Esophagus squamous epithelium (tissue), 5 donors: ENCODE data around the gene RHOA. TPM values are rescaled to one million over a fixed set of nuclear protein-coding genes. Genes with fewer than 3 reads are reported as not detected.
"Not testable (repeated sequence)": the region's sequence is repeated elsewhere in the genome, so short reads cannot be mapped to it uniquely, and the experiment has no call there.

ENCODE experiments used
- DNase-seq: peaks from one replicate; lab custom pipeline; 2025; lab: John Stamatoyannopoulos, UW
- H3K27ac ChIP-seq, 4 donors: fragments of 200-600 bp; sonication (generic); one replicate each; pipeline ENCODE4 v1.5.1; 2016 to 2019; ENCODE audit warnings: mild to moderate bottlenecking in 1 of 4
- H3K27me3 ChIP-seq, 4 donors: fragments of 200-600 bp; sonication (generic); 1 replicate in 3 of 4; 2 replicates in 1 of 4; pipeline versions ENCODE4 v1.5.1 to v1.6.0; 2017 to 2021; ENCODE audit warnings: antibody characterized with exemption in 1 of 4
- H3K36me3 ChIP-seq, 3 donors: fragments of 200-600 bp; sonication (generic); one replicate each; pipeline ENCODE4 v1.5.1; 2016 to 2019
- H3K4me1 ChIP-seq, 3 donors: fragments of 200-600 bp; sonication (generic); one replicate each; pipeline ENCODE4 v1.5.1; 2017 to 2019
- H3K4me3 ChIP-seq, 4 donors: fragments of 200-600 bp; sonication (generic); 1 replicate in 3 of 4; 2 replicates in 1 of 4; pipeline ENCODE4 v1.5.1; 2016 to 2019; ENCODE audit warnings: mild to moderate bottlenecking in 2 of 4, moderate library complexity in 1 of 4
- H3K9me3 ChIP-seq, 3 donors: fragments of 200-600 bp; sonication (generic); one replicate each; pipeline ENCODE4 v1.5.1; 2016 to 2019
- POLR2A ChIP-seq, 4 donors: fragments of 450-650 bp; IDR thresholded peaks; one replicate each; pipeline ENCODE4 v1.6.1; 2017; ENCODE audit warnings: antibody characterized with exemption in 4 of 4, mild to moderate bottlenecking in 4 of 4, moderate library complexity in 3 of 4
- WGBS, 2 donors: methylation state at CpG; one replicate each; pipeline ENCODE4 v1.1.5; 2018; 5-methylcytosine and 5-hydroxymethylcytosine counted together
- intact Hi-C: fragments of 100-400 bp; cut with DNase I; formaldehyde crosslinking; loops from one replicate; pipeline ENCODE4 v1.15.0; 2022
- total RNA-seq, 4 donors: library from RNA; depleted of rRNA; stranded (reverse); fragments of >200 nt; gene quantifications; one replicate each; pipeline ENCODE4 v1.1.0, GENCODE V29; 2016
- TF ChIP-seq, protein P1 (sequence below), 6 experiments: fragments of 450-650 bp in 4 of 6; fragments of 200-600 bp in 2 of 6; sonication (generic) in 2 of 6; IDR thresholded peaks; one replicate each; pipeline ENCODE4 v1.5.1; 2016 to 2019; ENCODE audit warnings: antibody characterized with exemption in 6 of 6, mild to moderate bottlenecking in 4 of 6, moderate library complexity in 4 of 6
- donor health status: DM: yes; HTN: yes; CAD: no.

Gene RHOA
- total RNA-seq, 4 donors from 2014 or later: 290 to 421 (median 345) TPM

DNA sequence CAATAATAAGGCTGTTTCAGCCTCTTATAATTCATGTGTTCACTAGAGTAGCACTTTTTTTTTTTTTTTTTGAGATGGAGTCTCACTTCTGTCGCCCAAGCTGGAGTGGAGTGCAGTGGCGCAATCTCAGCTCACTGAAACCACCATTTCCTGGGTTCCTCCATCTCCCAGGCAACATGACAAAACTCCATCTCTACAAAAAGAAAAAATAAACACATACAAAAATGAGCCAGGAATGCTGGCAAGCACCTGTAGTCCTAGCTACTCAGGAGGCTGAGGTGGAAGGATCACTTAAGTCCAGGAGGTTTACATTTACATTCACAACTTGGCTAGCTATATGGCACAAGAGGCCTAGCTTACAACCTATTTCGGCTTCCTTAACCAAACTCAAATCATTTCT is 78.7 kb downstream of the RHOA start:
- H3K4me3 ChIP-seq: no peak overlapping the region
- peaks cover 0 to 29% (median 7%) of the 10 kb centered on the region in 3 donors for H3K4me1 ChIP-seq
- intact Hi-C loops: loop anchor here (10.0 kb wide), 2 partner anchors 112 to 158 kb away; partner anchors contain the start of gene KLHDC8B
- H3K27me3 ChIP-seq: no peaks in the 10 kb centered on the region
- 80 to 84% methylated on average over 3 of the region's 3 CpGs for WGBS, 2 donors
- H3K9me3 ChIP-seq: no peaks in the 10 kb centered on the region
- TF ChIP-seq, protein P1, sequence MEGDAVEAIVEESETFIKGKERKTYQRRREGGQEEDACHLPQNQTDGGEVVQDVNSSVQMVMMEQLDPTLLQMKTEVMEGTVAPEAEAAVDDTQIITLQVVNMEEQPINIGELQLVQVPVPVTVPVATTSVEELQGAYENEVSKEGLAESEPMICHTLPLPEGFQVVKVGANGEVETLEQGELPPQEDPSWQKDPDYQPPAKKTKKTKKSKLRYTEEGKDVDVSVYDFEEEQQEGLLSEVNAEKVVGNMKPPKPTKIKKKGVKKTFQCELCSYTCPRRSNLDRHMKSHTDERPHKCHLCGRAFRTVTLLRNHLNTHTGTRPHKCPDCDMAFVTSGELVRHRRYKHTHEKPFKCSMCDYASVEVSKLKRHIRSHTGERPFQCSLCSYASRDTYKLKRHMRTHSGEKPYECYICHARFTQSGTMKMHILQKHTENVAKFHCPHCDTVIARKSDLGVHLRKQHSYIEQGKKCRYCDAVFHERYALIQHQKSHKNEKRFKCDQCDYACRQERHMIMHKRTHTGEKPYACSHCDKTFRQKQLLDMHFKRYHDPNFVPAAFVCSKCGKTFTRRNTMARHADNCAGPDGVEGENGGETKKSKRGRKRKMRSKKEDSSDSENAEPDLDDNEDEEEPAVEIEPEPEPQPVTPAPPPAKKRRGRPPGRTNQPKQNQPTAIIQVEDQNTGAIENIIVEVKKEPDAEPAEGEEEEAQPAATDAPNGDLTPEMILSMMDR (IDR thresholded peaks at IDR 0.05): no peak
- TF ChIP-seq POLR2A (IDR thresholded peaks at IDR 0.05): no peak
- peak overlapping the region in 1 of 4 donors; percentile 13 for H3K27ac ChIP-seq
- DNase-seq: no peak
- peaks cover 8 to 97% (median 35%) of the 10 kb centered on the region in 3 donors for H3K36me3 ChIP-seq

DNA sequence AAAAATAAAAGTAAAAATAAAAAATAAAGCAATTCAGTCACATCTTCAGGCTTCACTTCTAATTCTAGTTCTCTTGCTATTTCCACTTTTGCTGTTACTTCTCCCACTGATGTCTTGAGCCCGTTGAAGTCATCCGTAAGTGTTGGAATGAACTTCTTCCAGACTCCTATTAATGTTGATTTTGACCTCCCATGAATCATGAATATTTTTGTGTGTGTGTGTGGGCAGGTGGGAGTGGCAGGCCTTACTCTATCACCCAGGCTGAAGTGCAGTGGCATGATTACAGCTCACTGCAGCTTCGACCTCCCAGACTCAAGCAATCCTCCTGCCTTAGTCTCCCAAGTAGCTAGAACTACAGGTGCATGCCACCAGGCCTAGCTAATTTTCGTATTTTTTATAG is 82.6 kb downstream of the RHOA start:
- WGBS, 2 donors: 81 to 87% methylated on average over 4 of the region's 4 CpGs
- Histone ChIP-seq H3K4me1 (peaks cover 0 to 14% (median 6%) of the 10 kb centered on the region in 3 donors), H3K36me3 (peaks cover 33 to 100% (median 52%) of the 10 kb centered on the region in 3 donors), H3K4me3 (no peak overlapping the region), H3K27ac (no peak overlapping the region), H3K27me3 (no peaks in the 10 kb centered on the region), H3K9me3 (no peaks in the 10 kb centered on the region)
- no peak for TF ChIP-seq POLR2A (IDR thresholded peaks at IDR 0.05)
- TF ChIP-seq, protein P1 (IDR thresholded peaks at IDR 0.05): no peak
- intact Hi-C loops: no loop called here
- DNase-seq: no peak

DNA sequence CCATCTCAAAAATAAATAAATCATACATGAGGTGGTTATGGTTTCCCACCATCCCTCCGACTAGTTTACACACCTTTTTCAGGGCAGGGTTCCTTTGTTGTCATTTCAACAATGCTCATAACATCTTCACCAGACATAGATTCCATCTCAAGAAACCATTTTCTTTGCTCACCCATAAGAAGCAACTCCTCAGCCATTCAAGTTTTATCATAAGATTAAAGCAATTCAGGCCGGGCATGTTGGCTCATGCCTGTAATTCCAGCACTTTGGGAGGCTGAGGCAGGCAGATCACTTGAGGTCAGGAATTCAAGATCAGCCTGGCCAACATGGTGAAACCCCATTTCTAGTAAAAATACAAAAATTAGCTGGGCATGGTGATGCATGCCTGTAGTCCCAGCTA is 83.4 kb downstream of the RHOA start:
- WGBS, 2 donors: 50 to 90% methylated on average over 2 of the region's 2 CpGs
- peaks cover 35 to 100% (median 49%) of the 10 kb centered on the region in 3 donors for H3K36me3 ChIP-seq
- H3K27me3 ChIP-seq, H3K27ac ChIP-seq, intact Hi-C loops, H3K4me3 ChIP-seq, DNase-seq, H3K4me1 ChIP-seq, H3K9me3 ChIP-seq: not testable (repeated sequence)

DNA sequence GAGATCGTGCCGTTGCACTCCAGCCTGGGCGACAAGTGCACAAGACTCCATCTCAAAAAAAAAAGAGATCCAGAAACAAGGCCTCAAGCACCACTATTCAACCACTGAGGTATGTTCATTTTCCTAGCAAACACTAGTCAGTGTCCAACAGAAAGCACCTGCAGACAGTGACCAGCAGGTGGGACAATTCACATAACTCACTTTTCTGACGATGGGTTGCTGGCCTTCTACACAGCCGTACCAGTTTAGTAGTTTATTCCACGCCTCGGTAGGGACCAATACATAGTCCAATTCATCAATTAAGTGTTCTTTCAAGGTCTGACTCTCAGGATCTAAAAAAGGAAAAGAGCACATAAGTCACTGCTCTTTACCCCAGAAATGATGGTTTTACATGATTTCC is 84.3 kb downstream of the RHOA start:
- TF ChIP-seq POLR2A (IDR thresholded peaks at IDR 0.05): no peak
- TF ChIP-seq, protein P1 (IDR thresholded peaks at IDR 0.05): peak in 3 of 6 experiments; percentile 8 to 37 (median 15)
- 83 to 91% methylated on average over 6 to 7 of the region's 7 CpGs for WGBS, 2 donors
- Histone ChIP-seq H3K36me3 (peaks cover 35 to 100% (median 46%) of the 10 kb centered on the region in 3 donors), H3K27me3 (no peaks in the 10 kb centered on the region), H3K27ac (no peak overlapping the region), H3K9me3 (no peaks in the 10 kb centered on the region), H3K4me1 (peaks cover 0 to 7% (median 6%) of the 10 kb centered on the region in 3 donors), H3K4me3 (no peak overlapping the region)
- DNase-seq: no peak
- intact Hi-C loops: no loop called here

DNA sequence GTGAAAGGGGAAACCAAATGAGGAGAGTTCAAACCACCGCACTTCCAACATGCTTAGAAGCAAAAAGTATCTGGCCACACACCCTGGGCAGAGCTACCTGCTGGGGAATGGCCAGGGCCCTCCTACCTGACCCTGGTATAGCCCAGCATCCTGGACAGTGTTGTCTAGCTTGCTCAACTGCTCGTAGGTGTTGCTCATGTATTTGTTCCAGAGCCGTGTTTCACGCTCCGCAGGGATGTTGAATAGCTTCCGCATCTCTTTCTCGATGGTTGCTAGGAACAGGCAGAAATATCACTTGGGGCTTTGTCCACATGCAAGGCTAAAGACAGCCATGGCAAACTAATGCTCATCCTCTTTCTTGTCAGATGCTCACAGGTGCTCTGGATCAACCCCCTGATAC is 87.0 kb downstream of the RHOA start:
- Histone ChIP-seq H3K4me3 (no peak overlapping the region), H3K36me3 (peaks cover 35 to 100% (median 59%) of the 10 kb centered on the region in 3 donors), H3K4me1 (peaks cover 0 to 7% (median 6%) of the 10 kb centered on the region in 3 donors), H3K27ac (no peak overlapping the region), H3K9me3 (no peaks in the 10 kb centered on the region), H3K27me3 (no peaks in the 10 kb centered on the region)
- no peak for DNase-seq
- intact Hi-C loops: no loop called here
- 91 to 98% methylated on average over 7 of the region's 7 CpGs for WGBS, 2 donors
- TF ChIP-seq POLR2A (IDR thresholded peaks at IDR 0.05): no peak
- TF ChIP-seq, protein P1 (IDR thresholded peaks at IDR 0.05): no peak
